NCI-H2227 treated with DMSO at 0.1 percent for 48 hours (cell line): ENCODE data around the gene AP5S1.
"Not testable (repeated sequence)": the region's sequence is repeated elsewhere in the genome, so short reads cannot be mapped to it uniquely, and the experiment has no call there.

Source experiments
- DNase-seq: peaks from one replicate; lab custom pipeline; 2025; lab: John Stamatoyannopoulos, UW

Gene AP5S1

GRCh38 chr20:3812975-3813847 is 7.1 kb upstream of the AP5S1 start:
- no peak for DNase-seq

DNA sequence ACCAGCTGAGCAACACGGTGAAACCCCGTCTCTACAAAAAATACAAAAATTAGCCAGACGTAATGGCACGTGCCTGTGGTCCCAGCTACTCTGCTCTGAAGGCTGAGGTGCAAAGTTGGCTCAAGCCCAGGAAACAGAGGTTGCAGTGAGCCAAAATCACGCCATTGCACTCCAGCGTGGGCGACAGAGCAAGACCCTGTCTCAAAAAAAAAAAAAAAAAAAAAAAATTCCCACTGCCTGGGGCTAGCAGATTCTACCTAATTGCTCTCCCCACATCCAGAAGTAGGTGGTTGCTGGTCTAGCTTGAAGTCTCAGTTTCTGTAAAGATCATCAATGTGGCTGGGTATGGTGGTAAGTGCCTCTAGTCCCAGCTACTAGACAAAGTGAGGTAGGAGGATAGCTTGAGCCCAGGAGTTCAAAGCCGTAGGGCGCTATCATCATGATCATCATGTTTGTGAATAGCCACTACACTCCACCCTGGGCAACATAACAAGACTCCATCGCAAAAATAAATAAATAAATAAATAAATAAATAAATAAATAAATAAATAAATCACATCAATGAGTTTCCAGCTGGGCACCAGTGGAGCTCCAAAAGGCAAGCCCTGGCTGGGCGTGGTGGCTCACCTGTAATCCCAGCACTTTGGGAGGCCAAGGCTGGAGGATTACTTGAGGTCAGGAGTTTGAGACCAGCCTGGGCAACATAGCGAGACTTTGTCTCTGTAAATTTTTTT is 6.3 kb upstream of the AP5S1 start:
- DNase-seq, result no peak

- DNase-seq, result no peak
Observed at GRCh38 chr20:3814928-3815495, 5.3 kb upstream of the AP5S1 start.

DNA sequence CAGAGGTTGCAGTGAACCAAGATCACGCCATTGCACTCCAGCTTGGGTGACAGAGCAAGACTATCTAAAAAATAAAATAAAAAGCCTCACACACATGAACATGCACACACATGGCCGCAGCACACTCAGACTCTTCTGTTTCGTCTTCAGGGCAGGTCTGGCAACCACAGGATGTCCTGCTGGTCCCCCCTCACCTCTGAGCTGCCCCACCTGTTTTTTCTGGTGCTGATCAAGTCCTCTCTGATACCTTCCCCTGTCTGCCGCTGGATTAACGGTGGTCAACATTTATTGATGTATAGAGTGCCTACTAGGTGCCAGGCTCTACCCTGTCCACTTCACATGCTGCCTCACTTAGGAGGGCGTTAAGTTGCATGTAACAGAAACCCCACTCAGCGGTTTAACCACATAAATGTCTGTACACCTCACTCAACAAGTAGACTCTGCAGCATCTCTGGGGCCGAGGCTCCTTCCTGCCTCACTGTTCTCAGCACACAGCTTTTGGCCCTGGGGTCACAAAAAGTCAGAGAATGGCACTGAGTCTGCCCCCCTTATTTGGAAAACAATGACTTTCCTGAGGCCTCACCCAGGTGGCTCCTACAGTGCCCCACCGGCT is 4.5 kb upstream of the AP5S1 start:
- DNase-seq, result no peak

DNA sequence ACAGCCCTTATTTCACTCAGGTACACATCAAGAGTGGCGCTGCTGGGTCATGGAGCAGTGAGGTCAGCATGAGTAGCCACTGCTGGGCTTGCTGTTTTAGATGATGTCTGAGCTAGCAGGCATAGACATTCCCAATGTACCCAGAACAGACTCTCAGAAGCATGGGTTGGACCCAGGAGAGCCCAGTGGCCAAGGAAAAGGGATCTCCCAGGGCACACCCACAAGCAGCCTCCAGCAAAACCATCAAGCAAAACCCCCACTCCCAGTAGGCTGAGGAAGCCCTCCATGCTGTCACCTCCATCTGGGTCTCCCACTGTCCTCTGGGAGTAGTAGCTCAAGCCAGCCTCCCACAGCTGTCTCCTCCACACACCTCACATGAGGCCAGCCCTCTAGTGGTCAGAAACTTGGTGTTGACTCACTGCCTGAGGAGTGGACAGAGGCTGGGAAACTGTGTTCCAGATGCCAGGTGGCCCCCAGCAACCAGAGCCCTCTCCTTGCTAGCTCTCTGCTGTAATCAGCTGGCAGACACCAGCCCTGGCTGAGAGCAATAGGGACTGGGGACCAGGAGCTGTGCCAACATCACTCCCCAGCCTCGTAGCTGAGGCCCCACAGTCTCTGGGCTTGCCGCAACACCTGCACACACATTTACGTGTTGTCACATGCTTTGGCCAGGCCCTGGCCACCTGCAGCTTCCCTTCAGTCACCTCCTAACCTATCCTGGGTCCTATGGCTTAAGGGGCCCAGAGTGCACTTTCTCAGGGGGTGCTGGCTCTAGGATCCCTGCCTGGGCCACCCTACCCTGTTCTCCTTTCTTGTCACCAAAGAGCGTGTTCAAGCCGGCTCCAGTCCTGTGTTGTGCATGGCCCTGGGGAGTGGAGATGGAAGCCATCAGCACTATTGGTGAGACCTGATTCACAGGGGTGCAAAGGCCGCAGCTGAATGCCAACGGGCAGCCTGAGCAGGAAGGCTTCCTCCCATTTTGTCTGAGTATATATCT is 1.9 kb upstream of the AP5S1 start:
- peak; percentile 34 for DNase-seq

DNA sequence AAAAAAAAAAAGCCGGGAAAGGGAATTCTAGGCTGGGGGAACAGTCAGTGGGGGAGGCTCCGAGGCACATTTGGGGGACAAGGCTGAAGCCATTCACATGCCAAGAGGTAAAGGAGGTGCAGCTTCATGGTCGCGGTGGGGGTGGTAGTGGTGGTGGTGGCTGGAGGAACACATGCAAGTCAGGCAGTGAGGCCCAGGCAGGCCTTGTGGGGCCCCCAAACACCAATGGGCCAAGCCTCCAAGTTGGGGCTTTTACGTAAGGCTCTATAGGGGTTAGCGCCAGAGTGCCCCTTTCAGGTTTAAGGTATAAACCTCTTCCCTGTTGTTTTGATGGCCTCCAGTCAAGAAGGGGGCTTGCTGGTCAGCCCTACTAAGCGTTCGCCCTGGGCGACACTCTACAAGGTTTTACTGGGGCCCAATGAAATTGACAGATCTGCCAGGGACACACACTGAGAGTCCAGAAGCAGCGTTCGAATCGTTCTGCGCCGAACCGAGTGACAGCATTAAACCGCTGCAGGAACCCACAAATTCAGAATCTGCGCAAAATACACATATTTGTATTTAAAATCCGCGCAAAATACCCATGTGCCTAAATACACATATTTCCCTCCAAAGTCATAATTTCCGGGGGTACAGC is 818 bp upstream of the AP5S1 start:
- DNase-seq, result no peak

DNA sequence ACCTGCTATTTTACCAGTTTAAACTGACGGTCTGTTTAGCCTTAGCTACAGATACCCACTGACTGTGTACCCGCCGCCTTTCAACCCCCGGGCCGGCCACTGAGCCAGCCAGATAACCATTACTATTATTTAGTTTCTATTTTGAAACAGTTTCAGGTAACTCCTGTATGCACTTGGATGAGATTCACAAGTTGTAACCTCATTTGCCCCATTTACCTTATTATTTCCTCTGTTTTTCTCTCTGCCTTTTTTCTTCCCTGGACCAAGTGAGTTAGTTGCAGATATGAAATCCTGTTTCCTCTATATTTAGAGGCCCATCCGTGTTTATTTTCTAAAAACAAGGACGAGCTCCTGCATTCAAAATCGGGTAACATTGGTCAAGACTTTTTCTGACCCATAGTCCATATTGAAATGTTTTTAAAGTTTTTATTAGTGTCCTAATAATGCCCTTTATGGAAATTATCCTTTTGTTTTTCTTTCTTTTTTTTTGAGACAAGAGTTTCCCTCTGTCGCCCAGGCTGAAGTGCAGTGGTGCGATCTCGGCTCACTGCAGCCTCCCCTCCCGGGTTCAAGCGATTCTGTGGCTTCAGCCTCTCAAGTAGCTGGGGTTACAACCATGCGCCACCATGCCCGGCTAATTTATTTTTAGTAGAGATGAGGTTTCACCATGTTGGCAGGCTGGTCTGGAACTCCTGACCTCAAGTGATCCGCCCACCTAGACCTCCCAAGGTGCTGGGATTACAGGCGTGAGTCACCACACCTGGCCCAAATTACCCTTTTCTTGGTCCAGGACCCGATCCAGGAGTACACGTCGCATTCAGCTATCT is 767 bp downstream of the AP5S1 start:
- DNase-seq, result no peak

GRCh38 chr20:3821996-3822395 is 1.6 kb downstream of the AP5S1 start:
- DNase-seq, result no peak

DNA sequence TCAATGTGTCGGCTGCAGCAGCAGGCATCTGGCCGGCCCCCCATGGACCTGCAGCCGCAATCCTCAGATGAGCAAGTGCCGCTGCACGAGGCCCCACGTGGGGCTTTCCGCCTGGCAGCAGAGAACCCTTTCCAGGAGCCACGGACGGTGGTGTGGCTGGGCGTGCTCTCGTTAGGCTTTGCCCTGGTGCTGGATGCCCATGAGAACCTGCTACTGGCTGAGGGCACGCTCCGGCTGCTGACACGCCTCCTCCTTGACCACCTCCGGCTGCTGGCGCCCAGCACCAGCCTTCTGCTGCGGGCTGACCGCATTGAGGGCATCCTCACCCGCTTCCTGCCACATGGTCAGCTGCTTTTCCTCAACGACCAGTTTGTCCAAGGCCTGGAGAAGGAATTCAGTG is 3.5 kb downstream of the AP5S1 start:
- DNase-seq, result no peak

GRCh38 chr20:3825526-3825925 is 5.2 kb downstream of the AP5S1 start:
- no peak for DNase-seq

DNA sequence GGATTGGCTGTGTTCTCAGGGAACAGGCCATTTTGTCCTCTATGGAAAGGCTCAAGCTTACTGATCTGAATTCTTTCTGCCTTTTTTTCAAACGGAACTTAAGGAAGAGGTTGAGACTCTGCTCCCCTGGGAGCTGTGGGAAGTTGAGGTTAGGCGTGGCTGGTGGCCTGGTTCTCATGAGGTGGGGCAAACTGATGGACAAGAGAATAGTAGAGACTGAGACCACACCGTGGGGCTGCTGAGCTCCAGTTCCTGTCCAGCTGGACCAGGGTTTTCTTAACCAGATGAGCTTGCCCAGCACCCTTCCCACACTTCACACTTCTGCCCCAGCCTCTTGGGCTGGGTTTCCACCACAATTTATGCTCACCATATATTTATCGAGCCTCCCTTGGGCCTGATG is 6.1 kb downstream of the AP5S1 start:
- no peak for DNase-seq

DNA sequence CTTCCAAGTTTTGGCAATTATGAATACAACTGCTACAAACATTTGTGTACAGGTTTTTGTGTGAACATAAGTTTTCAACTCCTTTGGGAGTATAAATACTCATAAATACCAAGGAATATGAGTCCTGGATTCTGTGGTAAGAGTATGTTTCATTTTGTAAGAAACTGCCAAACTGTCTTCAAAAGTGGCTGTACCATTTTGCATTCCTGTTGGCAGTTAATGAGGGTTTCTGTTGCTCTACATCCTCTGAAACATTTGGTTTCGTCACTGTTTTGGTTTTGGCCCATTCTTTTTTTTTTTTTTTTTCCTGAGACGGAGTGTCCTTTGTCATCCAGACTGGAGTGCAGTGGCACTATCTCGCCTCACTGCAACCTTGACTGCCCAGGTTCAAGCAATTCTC is 8.5 kb downstream of the AP5S1 start:
- no peak for DNase-seq

GRCh38 chr20:3829891-3830290 is 9.5 kb downstream of the AP5S1 start:
- not testable (repeated sequence) for DNase-seq

- DNase-seq, result no peak
Observed at GRCh38 chr20:3836132-3836531, 15.8 kb downstream of the AP5S1 start.

DNA sequence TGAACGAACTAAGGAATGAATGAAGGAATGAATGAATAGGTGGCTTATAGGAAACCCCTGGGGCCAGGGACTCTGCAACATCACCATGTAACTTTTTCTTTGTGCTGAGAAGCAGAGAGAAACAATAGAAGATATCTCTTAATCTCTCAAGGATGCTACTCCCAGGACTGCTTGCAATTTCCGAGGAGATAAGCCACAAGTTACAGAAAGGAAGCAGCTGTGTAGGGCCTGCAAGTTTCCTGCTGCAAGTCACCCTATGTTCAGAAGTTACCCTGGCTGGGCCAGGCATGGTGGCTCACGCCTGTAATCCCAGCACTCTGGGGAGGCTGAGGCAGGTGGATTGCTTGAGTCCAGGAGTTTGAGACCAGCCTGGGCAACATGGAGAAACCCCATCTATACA is 19.0 kb downstream of the AP5S1 start:
- no peak for DNase-seq

GRCh38 chr20:3840201-3840600 is 19.9 kb downstream of the AP5S1 start:
- DNase-seq, result not testable (repeated sequence)

DNA sequence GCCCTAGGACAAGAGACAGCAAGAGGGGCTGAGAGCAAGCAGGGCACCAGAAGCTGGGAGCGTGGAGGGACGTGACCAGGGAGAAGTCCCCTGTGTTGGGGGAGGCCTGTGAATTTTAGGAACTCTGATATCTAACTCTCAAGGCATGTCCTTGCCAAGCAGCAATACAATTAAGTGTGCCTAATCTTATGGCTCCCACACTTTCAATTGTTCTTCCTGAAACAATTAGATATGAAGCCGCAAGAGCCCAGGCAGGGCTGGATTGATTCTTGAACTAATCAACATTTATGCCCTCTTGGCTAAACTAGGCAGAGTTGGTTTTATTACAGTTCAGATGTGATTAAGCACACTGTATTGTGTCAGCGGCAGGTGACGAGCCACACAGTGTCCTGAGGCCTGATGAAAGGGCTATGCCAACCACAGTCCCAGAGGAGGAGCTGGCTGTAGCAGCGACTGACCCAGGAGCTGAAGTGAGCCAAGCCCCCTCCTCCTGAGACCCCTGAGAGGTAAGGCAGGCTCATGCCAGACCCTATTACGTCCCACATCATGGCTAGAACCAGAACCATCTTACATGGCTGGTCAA is 22.1 kb downstream of the AP5S1 start:
- DNase-seq, result no peak

DNA sequence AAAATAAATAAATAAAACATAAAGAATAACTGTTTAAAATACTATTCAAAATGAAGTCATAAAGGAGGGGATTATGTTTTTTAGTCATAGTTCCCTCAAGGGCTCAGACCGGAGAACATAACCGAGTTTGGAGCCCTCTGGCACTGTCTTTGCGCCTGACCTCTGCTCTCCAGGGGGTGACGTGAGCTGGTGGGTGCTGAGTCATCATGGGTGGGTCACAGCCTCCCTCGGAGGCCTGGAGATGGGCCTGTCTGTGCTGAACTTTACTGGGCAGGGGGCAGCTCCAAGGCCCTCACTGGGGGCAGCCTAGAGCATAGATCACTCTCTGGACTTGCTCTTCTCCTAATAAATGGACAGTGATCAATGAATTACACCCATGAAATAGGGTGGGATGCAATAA is 23.1 kb downstream of the AP5S1 start:
- no peak for DNase-seq

DNA sequence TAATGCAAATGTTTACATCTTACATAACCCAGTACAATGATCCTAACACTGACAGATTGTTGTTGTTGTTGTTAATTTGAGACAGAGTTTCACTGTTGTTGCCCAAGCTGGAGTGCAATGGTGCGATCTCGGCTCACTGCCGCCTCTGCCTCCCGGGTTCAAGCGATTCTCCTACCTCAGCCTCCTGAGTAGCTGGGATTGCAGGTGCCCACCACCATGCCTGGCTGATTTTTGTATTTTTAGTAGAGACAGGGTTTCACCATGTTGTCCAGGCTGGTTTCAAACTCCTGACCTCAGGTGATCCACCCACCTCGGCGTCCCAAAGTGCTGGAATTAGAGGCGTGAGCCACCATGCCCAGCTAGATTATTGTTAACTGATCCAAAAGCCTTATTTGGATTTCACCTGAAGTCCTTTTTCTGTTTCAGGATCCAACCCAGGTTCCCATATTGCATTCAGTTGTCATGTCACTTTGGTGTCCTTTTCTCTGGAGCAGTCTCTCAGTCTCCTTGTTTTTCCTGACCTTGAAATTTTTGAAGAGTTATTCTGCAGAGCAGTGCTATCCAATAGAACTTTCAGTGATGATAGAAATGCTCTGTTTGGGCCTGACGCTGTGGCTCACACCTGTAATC is 23.8 kb downstream of the AP5S1 start:
- DNase-seq, result not testable (repeated sequence)
